Neural progenitor cell (in vitro differentiated cells): ENCODE measurements around the gene CARMIL1. TPM values are rescaled to one million over a fixed set of nuclear protein-coding genes. Genes with fewer than 3 reads are reported as not detected.

Source experiments
- DNase-seq: peaks from one replicate; pipeline ENCODE4 v3.0.0-alpha.2; 2016; ENCODE audit warnings: low spot score
- H2AFZ ChIP-seq: fragments of 200-600 bp; sonication (generic); replicated peaks from 2 replicates; pipeline ENCODE4 v1.6.1; 2016; ENCODE audit warnings: antibody characterized with exemption
- H3F3A ChIP-seq: fragments of 200-600 bp; sonication (generic); 2 replicates; pipeline ENCODE4 v1.6.1; 2016; ENCODE audit warnings: antibody characterized with exemption, low read depth
- H3K27ac ChIP-seq: fragments of 200-600 bp; sonication (generic); 2 replicates; pipeline ENCODE4 v1.5.1; 2016; ENCODE audit warnings: mild to moderate bottlenecking
- H3K27me3 ChIP-seq: fragments of 200-600 bp; sonication (generic); 2 replicates; pipeline ENCODE4 v1.6.1; 2016; ENCODE audit warnings: mild to moderate bottlenecking, moderate library complexity
- H3K36me3 ChIP-seq: fragments of 200-600 bp; sonication (generic); 2 replicates; pipeline ENCODE4 v1.5.1; 2016
- H3K4me1 ChIP-seq: fragments of 200-600 bp; sonication (generic); 2 replicates; pipeline ENCODE4 v1.6.1; 2016; ENCODE audit warnings: mixed run types
- H3K4me2 ChIP-seq: fragments of 200-600 bp; sonication (generic); 2 replicates; pipeline ENCODE4 v1.6.1; 2016
- H3K4me3 ChIP-seq: fragments of 200-600 bp; sonication (generic); 2 replicates; pipeline ENCODE4 v1.5.1; 2016
- H3K79me2 ChIP-seq: fragments of 200-600 bp; sonication (generic); 2 replicates; pipeline ENCODE4 v1.6.1; 2016; ENCODE audit warnings: low read depth
- H3K9ac ChIP-seq: fragments of 200-600 bp; sonication (generic); 2 replicates; pipeline ENCODE4 v1.6.1; 2016
- H3K9me3 ChIP-seq: fragments of 200-600 bp; sonication (generic); 2 replicates; pipeline ENCODE4 v1.5.1; 2016; ENCODE audit warnings: low read depth
- H4K20me1 ChIP-seq: fragments of 200-600 bp; sonication (generic); 2 replicates; pipeline ENCODE4 v1.6.1; 2016; ENCODE audit warnings: low read depth
- H3K27ac Mint-ChIP-seq: 3 replicates; pipeline ENCODE4 v1.8.0; 2021; ENCODE audit warnings: mixed read lengths
- H3K27me3 Mint-ChIP-seq: 2 replicates; pipeline ENCODE4 v1.8.0; 2022; ENCODE audit warnings: low read depth, mild to moderate bottlenecking, inconsistent platforms, moderate library complexity, mixed read lengths; ENCODE audit not compliant: insufficient read depth
- H3K36me3 Mint-ChIP-seq: 3 replicates; pipeline ENCODE4 v1.8.0; 2021; ENCODE audit warnings: mixed read lengths
- H3K4me1 Mint-ChIP-seq: 3 replicates; pipeline ENCODE4 v1.8.0; 2021; ENCODE audit warnings: mixed read lengths
- H3K4me3 Mint-ChIP-seq: 3 replicates; pipeline ENCODE4 v1.8.0; 2021; ENCODE audit warnings: mild to moderate bottlenecking, moderate library complexity, mixed read lengths
- H3K9me3 Mint-ChIP-seq: 3 replicates; pipeline ENCODE4 v1.8.0; 2020; ENCODE audit warnings: mixed read lengths
- EZH2 ChIP-seq: fragments of 200-600 bp; sonication (generic); IDR thresholded peaks from 2 replicates; pipeline ENCODE4 v1.6.1; 2017; ENCODE audit warnings: antibody characterized with exemption, mild to moderate bottlenecking, moderate library complexity
- EZH2phosphoT487 ChIP-seq: fragments of 200-600 bp; sonication (generic); IDR thresholded peaks from 2 replicates; pipeline ENCODE4 v1.6.1; 2017; ENCODE audit warnings: antibody characterized with exemption
- total RNA-seq: library from RNA; depleted of rRNA; stranded (reverse); fragments of >200 nt; gene quantifications from 2 replicates; pipeline ENCODE4 v1.2.3, GENCODE V29; 2015; ENCODE audit warnings: low replicate concordance
- TF ChIP-seq, protein P1 (sequence below): fragments of 200-600 bp; sonication (generic); IDR thresholded peaks from 2 replicates; pipeline ENCODE4 v1.5.1; 2017; ENCODE audit warnings: antibody characterized with exemption, mild to moderate bottlenecking

Gene CARMIL1
- total RNA-seq, 1 donor from 2014 or later, result 13.3 TPM

DNA sequence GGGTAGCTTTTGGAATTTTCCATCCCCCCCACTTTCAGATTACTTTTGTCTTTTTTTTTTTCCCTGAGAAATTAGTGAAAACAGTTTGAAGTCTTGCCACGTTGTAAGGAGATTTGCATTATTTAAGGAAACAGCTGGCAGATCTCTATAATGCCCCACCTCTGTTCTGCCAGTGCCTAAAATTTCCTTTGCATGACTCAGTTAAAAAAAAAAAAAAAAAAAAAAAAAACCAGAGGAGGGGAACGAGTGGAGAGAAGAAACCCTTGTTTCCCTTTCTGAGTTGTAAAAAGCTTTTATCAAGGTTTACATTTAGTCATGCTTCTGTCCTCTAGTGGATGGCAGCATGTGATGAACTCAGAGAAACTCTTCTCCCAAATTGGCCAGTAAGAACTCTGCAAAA lies 33.5 kb downstream of the CARMIL1 start:
- Histone ChIP-seq H3K9me3 (no peaks in the 10 kb centered on the region), H3K4me3 (no peak overlapping the region)

DNA sequence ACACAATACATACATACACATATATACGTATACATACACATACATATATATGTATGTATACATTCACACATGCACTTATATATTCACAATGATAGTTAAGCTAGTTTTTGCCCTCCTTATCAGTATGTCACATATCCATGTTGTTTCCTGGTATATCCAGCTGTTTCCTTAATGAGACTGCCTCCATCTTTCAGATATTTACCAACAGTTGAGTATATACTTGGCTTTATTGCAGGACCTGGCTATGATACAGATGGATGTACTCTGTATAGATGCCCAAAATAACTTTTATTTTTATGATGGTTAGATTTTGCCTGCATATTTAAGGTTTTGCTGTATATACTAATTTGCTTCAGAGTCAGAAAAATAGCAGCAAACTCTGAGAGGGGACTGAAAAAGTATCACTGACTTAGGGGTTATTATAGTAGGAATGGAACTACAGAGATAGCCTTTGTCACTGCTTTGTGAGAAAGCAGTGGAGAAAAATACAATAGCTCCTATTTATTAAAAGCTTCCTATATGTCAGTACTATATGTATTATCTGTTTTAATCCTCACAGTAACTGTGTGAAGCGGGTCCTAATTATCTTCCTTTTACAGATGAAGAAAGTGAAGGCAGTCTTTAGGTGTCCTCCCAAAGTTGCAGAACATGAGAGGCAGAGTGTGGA lies 35.5 kb downstream of the CARMIL1 start:
- Mint-ChIP-seq H3K27me3 (peaks cover 3% of the 10 kb centered on the region), H3K9me3 (no peaks in the 10 kb centered on the region), H3K4me3 (no peak overlapping the region), H3K4me1 (peaks cover 46% of the 10 kb centered on the region), H3K27ac (no peak overlapping the region), H3K36me3 (peaks cover 1% of the 10 kb centered on the region)
- TF ChIP-seq EZH2phosphoT487 (no peak), EZH2 (no peak)
- TF ChIP-seq, protein P1, sequence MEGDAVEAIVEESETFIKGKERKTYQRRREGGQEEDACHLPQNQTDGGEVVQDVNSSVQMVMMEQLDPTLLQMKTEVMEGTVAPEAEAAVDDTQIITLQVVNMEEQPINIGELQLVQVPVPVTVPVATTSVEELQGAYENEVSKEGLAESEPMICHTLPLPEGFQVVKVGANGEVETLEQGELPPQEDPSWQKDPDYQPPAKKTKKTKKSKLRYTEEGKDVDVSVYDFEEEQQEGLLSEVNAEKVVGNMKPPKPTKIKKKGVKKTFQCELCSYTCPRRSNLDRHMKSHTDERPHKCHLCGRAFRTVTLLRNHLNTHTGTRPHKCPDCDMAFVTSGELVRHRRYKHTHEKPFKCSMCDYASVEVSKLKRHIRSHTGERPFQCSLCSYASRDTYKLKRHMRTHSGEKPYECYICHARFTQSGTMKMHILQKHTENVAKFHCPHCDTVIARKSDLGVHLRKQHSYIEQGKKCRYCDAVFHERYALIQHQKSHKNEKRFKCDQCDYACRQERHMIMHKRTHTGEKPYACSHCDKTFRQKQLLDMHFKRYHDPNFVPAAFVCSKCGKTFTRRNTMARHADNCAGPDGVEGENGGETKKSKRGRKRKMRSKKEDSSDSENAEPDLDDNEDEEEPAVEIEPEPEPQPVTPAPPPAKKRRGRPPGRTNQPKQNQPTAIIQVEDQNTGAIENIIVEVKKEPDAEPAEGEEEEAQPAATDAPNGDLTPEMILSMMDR, result no peak
- Histone ChIP-seq H3K4me1 (peaks cover 63% of the 10 kb centered on the region), H3K79me2 (peaks cover 7% of the 10 kb centered on the region), H3K9me3 (no peaks in the 10 kb centered on the region), H4K20me1 (peaks cover 27% of the 10 kb centered on the region), H3F3A (peaks cover 53% of the 10 kb centered on the region), H3K9ac (no peak overlapping the region), H2AFZ (no peak overlapping the region), H3K4me3 (no peak overlapping the region), H3K27me3 (no peaks in the 10 kb centered on the region), H3K36me3 (no peaks in the 10 kb centered on the region), H3K27ac (no peak overlapping the region), H3K4me2 (peak overlapping the region; percentile 29)
- no peak for DNase-seq

More for the DNA sequence above, 33.5 kb downstream of the CARMIL1 start:
- no peak overlapping the region for H3K9ac ChIP-seq
- peaks cover 55% of the 10 kb centered on the region for H3K4me1 ChIP-seq
- Mint-ChIP-seq H3K27ac (no peak overlapping the region), H3K27me3 (peaks cover under 1% of the 10 kb centered on the region), H3K4me1 (peaks cover 44% of the 10 kb centered on the region), H3K9me3 (no peaks in the 10 kb centered on the region), H3K36me3 (no peaks in the 10 kb centered on the region), H3K4me3 (no peak overlapping the region)
- H2AFZ ChIP-seq, result no peak overlapping the region
- TF ChIP-seq EZH2 (no peak), EZH2phosphoT487 (no peak)
- TF ChIP-seq, protein P1, result no peak
- H3K36me3 ChIP-seq, result no peaks in the 10 kb centered on the region
- peaks cover 49% of the 10 kb centered on the region for H3F3A ChIP-seq
- peak overlapping the region; percentile 56 for H3K4me2 ChIP-seq
- peak overlapping the region; percentile 4 for H3K27ac ChIP-seq
- H3K79me2 ChIP-seq, result peaks cover 4% of the 10 kb centered on the region
- peaks cover 24% of the 10 kb centered on the region for H4K20me1 ChIP-seq
- H3K27me3 ChIP-seq, result no peaks in the 10 kb centered on the region
- no peak for DNase-seq

DNA sequence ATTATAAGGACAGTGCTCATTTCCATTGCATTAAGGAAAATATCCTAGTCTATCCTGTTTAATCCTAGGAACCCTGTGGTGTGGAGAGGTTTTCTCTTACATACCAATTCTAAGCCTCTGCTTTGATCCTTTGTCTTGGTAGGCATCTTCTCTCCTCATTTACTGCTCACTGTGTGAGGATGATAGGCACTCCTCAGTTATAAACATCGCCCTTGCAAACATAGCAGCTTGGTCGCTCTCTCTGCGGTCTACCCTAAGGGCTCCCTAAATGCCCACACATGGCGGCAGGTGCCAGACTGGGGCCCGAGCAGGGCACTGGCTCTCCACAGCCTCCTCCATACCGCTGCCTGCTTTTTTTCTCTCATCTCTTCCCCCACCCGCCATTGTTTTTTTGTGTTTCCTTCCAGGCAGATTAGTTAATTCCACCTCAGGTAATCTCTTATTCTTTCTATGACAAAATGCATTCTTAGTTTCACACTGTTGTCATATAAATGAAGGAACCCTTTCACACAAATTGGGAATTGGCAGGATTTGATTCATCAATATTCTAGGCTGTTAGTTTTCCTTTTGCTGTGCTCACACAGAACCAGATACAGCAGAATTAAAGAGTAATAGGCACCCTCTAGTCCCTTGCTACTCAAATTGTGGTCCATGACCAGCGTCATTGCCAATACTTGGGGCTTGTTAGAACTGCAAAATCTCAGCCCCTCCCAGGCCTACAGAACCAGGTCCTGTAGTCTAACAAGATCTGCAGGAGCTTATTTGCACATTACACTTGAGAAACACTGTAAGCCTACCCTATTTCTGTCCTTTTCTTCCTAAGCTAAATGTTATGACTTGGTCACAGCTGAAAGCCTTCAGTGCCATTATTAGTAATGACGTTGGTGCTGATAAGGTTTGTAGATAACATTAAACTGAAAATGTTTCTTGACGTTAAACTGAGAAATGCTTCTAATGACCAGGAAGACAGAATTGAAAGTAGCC lies 36.3 kb downstream of the CARMIL1 start:
- peak overlapping the region; percentile 21 for H3K27ac Mint-ChIP-seq
- Histone ChIP-seq H3K9ac (no peak overlapping the region), H3F3A (peaks cover 53% of the 10 kb centered on the region), H3K79me2 (peaks cover 7% of the 10 kb centered on the region), H3K36me3 (no peaks in the 10 kb centered on the region), H3K9me3 (no peaks in the 10 kb centered on the region), H3K27me3 (no peaks in the 10 kb centered on the region), H3K4me3 (peak overlapping the region; percentile 7), H3K27ac (no peak overlapping the region), H2AFZ (no peak overlapping the region), H3K4me2 (peak overlapping the region; percentile 29), H3K4me1 (peaks cover 71% of the 10 kb centered on the region), H4K20me1 (peaks cover 27% of the 10 kb centered on the region)
- no peaks in the 10 kb centered on the region for H3K9me3 Mint-ChIP-seq
- peaks cover 5% of the 10 kb centered on the region for H3K36me3 Mint-ChIP-seq
- peaks cover 48% of the 10 kb centered on the region for H3K4me1 Mint-ChIP-seq
- peak overlapping the region; percentile 2 for H3K4me3 Mint-ChIP-seq
- peaks cover 3% of the 10 kb centered on the region for H3K27me3 Mint-ChIP-seq
- TF ChIP-seq, protein P1, result no peak
- TF ChIP-seq EZH2phosphoT487, result peak; percentile 93
- peak; percentile 84 for DNase-seq
